Muscle layer of duodenum (tissue), 2 donors: Measurements from ENCODE around the gene RSPH1.

Experiments
- H3K27ac ChIP-seq: one replicate; pipeline ENCODE4 v1.7.0; 2013; ENCODE audit warnings: mild to moderate bottlenecking, low read length
- H3K27me3 ChIP-seq: one replicate; pipeline ENCODE4 v1.7.0; 2013; ENCODE audit warnings: low read depth, mild to moderate bottlenecking, control low read depth, low read length
- H3K36me3 ChIP-seq, 2 donors: one replicate each; pipeline ENCODE4 v1.7.0; 2013; ENCODE audit warnings: low read length in 2 of 2, control low read depth in 1 of 2, mild to moderate bottlenecking in 1 of 2; ENCODE audit not compliant: insufficient read depth in 2 of 2, control insufficient read depth in 1 of 2
- H3K4me1 ChIP-seq, 2 donors: one replicate each; pipeline ENCODE4 v1.7.0; 2013; ENCODE audit warnings: low read length in 2 of 2, mild to moderate bottlenecking in 2 of 2, control low read depth in 1 of 2, moderate library complexity in 1 of 2; ENCODE audit not compliant: insufficient read depth in 2 of 2, control insufficient read depth in 1 of 2
- H3K4me3 ChIP-seq, 2 donors: one replicate each; pipeline ENCODE4 v1.7.0; 2013; ENCODE audit warnings: low read length in 2 of 2, low read depth in 1 of 2, mild to moderate bottlenecking in 1 of 2
- H3K9me3 ChIP-seq, 2 donors: one replicate each; pipeline ENCODE4 v1.7.0; 2013; ENCODE audit warnings: low read length in 2 of 2, control low read depth in 1 of 2, mild to moderate bottlenecking in 1 of 2; ENCODE audit not compliant: control insufficient read depth in 1 of 2
- donor health status: healthy.

Gene RSPH1

GRCh38 chr21:42429856-42430255 is 66.2 kb downstream of the RSPH1 start:
- Histone ChIP-seq H3K27ac (no peak overlapping the region), H3K27me3 (no peaks in the 10 kb centered on the region), H3K9me3 (peaks cover 7 to 12% of the 10 kb centered on the region in 2 donors), H3K4me3 (no peak overlapping the region), H3K4me1 (no peaks in the 10 kb centered on the region), H3K36me3 (no peaks in the 10 kb centered on the region)

GRCh38 chr21:42429021-42429420 is 67.0 kb downstream of the RSPH1 start:
- Histone ChIP-seq H3K4me1 (no peaks in the 10 kb centered on the region), H3K9me3 (peaks cover 7 to 12% of the 10 kb centered on the region in 2 donors), H3K4me3 (no peak overlapping the region), H3K36me3 (no peaks in the 10 kb centered on the region), H3K27me3 (no peaks in the 10 kb centered on the region), H3K27ac (no peak overlapping the region)

GRCh38 chr21:42427809-42428419 is 68.1 kb downstream of the RSPH1 start:
- no peak overlapping the region for H3K27ac ChIP-seq
- H3K4me3 ChIP-seq, result no peak overlapping the region
- H3K4me1 ChIP-seq, result no peaks in the 10 kb centered on the region
- no peaks in the 10 kb centered on the region for H3K27me3 ChIP-seq
- no peaks in the 10 kb centered on the region for H3K36me3 ChIP-seq
- peaks cover 7 to 9% of the 10 kb centered on the region in 2 donors for H3K9me3 ChIP-seq

DNA sequence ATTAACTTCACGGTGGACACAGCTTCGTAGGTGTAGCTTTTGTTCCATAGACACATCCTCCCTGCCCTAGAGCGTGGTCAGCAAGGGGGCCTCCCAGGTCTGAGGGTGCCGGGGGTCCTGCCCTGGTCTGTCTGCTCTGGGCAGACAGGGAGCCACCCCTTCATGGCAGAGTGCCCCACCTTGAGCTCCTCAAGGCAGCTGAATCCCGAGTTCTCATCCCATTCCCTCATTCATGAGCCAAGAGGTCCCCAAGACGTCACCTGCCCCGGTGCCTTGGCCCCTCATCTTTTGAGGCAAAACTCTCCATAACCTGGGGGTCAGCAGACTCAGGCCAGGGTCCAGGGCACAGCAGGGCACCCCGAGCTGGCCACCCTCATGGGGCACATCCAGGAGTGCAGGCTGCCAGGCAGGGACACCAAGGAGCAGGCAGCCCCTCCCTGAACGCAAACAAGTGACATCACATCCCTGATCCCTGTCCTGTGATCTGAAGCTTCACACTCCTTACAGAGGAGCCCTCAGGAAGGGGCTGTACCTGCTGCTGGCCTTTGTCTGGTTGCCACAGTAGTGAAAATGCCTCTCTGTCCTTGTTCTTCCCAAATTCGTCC is 69.0 kb downstream of the RSPH1 start:
- no peak overlapping the region for H3K27ac ChIP-seq
- H3K4me3 ChIP-seq, result no peak overlapping the region
- no peaks in the 10 kb centered on the region for H3K4me1 ChIP-seq
- H3K36me3 ChIP-seq, result no peaks in the 10 kb centered on the region
- H3K27me3 ChIP-seq, result no peaks in the 10 kb centered on the region
- H3K9me3 ChIP-seq, result peaks cover 0 to 1% of the 10 kb centered on the region in 2 donors

- H3K27me3 ChIP-seq, result no peaks in the 10 kb centered on the region
- H3K4me1 ChIP-seq, result no peaks in the 10 kb centered on the region
- H3K36me3 ChIP-seq, result no peaks in the 10 kb centered on the region
- H3K4me3 ChIP-seq, result no peak overlapping the region
- H3K9me3 ChIP-seq, result peaks cover 0 to 2% of the 10 kb centered on the region in 2 donors
- no peak overlapping the region for H3K27ac ChIP-seq
These were observed 69.6 kb downstream of the RSPH1 start for GRCh38 chr21:42426424-42426823.

GRCh38 chr21:42425591-42425990 is 70.4 kb downstream of the RSPH1 start:
- Histone ChIP-seq H3K9me3 (peaks cover 0 to 6% of the 10 kb centered on the region in 2 donors), H3K27ac (no peak overlapping the region), H3K36me3 (no peaks in the 10 kb centered on the region), H3K27me3 (no peaks in the 10 kb centered on the region), H3K4me1 (no peaks in the 10 kb centered on the region), H3K4me3 (no peak overlapping the region)

GRCh38 chr21:42424914-42425541 is 71.0 kb downstream of the RSPH1 start:
- Histone ChIP-seq H3K9me3 (peaks cover 0 to 6% of the 10 kb centered on the region in 2 donors), H3K27me3 (no peaks in the 10 kb centered on the region), H3K4me3 (no peak overlapping the region), H3K4me1 (no peaks in the 10 kb centered on the region), H3K36me3 (no peaks in the 10 kb centered on the region), H3K27ac (no peak overlapping the region)

GRCh38 chr21:42423685-42424084 is 72.3 kb downstream of the RSPH1 start:
- H3K27me3 ChIP-seq, result no peaks in the 10 kb centered on the region
- H3K27ac ChIP-seq, result no peak overlapping the region
- no peaks in the 10 kb centered on the region for H3K36me3 ChIP-seq
- H3K4me1 ChIP-seq, result no peaks in the 10 kb centered on the region
- no peak overlapping the region for H3K4me3 ChIP-seq
- peaks cover 0 to 6% of the 10 kb centered on the region in 2 donors for H3K9me3 ChIP-seq

- Histone ChIP-seq H3K4me1 (no peaks in the 10 kb centered on the region), H3K36me3 (no peaks in the 10 kb centered on the region), H3K27me3 (no peaks in the 10 kb centered on the region), H3K4me3 (no peak overlapping the region), H3K9me3 (peaks cover 0 to 6% of the 10 kb centered on the region in 2 donors), H3K27ac (no peak overlapping the region)
These were observed 72.8 kb downstream of the RSPH1 start for GRCh38 chr21:42423197-42423675.
